GM21423 (cell line): Measurements from ENCODE around the gene CSTF3.
A peak's percentile ranks its signal among the peaks of the same experiment; 100 is the strongest.
"Not testable (repeated sequence)": the region's sequence is repeated elsewhere in the genome, so short reads cannot be mapped to it uniquely, and the experiment has no call there.

Source experiments
- ATAC-seq: cut with Tn5 transposase; IDR thresholded peaks from one replicate; pipeline ENCODE4 v1.9.1; 2021; ENCODE audit warnings: mild to moderate bottlenecking, moderate library complexity; ENCODE audit not compliant: unreplicated experiment

Gene CSTF3

DNA sequence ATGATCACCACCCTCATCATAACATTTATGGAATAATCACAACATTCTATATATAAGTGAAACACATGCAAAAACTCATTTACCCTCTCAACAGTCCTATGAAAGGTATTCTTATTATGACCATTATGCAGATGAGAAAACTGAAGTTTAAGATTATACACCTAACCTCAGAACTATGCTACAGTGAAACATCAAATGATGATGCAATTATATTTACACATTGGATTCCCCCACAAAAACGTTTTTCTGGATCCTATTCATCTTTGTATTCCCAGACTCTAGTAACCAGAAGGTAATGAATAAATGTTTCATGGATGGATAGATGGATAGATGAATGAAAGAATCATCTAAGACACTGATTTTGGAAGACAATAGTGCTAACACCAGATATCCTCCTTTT is 67.1 kb downstream of the CSTF3 start:
- no peak for ATAC-seq

DNA sequence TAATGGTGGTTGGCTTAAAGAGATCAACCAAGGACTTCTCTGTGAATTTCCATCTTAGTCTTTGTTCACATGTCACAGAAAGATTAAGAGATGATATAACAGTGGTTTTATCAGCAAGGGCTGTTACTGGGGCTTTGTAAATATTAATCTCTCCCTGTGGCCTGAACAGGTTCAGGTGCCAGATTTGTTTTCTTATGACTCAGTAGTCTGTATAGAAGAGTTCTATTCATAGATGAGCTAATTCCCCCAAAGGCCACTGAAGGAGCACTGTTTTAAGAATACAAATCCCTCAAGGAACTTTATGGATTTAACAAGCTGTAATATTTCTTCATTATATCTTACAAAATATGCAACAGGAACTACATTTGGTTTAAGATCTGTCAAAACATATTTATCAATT is 71.5 kb downstream of the CSTF3 start:
- no peak for ATAC-seq

DNA sequence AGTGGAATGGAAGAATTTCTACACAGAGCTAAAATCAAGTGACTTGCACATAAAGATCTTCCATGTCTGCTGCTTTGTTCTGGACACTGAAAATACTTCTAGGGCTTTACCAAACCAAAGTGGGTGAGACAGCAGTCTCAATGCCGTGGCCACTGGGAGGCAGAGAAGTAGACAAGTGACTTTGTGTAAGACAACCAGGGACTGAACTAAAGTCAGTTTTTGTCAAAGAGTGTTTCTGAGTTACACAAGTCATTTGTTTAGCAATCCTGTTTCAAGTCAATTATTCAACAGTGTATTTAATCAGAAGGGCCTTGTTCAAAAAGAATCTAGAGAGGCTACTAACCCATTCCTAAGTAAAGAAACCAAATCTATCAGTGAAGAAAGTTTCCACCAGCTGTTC is 75.3 kb downstream of the CSTF3 start:
- ATAC-seq, result no peak

DNA sequence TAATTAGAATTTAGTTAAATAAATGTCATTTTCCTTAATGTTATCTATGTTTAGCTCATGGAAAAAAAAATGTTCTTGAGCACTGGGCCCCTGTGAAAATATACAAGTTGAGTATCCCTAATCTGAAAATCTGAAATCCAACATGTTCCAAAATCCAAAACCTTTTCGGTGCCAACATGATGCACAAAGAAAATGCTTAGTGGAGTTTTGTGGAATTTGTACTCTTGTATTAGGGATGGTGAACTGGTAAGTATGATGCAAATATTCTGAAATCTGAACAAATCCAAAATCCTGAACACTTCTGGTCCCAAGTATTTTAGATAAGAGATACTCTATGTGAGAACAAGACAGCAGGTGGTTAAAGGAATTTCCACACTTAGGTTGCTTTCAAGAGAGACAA is 77.4 kb downstream of the CSTF3 start:
- ATAC-seq, result no peak

DNA sequence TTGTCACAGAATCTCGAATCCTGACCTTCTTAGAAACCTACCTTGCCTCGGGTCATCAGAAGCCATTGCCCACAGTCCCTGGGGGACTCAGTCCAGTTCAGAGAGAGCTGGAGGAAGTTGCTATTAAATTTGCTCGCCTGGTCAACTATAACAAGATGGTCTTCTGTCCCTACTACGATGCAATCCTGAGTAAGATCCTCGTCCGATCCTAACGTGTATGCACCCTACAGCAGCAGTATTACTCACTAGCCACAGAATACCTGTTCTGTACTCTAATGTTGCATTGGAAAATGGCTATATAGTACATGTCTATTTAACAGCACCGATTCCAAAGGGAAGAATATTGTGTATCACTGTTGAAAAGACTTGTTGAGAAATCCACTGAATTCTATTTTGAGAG is 88.8 kb downstream of the CSTF3 start:
- no peak for ATAC-seq

DNA sequence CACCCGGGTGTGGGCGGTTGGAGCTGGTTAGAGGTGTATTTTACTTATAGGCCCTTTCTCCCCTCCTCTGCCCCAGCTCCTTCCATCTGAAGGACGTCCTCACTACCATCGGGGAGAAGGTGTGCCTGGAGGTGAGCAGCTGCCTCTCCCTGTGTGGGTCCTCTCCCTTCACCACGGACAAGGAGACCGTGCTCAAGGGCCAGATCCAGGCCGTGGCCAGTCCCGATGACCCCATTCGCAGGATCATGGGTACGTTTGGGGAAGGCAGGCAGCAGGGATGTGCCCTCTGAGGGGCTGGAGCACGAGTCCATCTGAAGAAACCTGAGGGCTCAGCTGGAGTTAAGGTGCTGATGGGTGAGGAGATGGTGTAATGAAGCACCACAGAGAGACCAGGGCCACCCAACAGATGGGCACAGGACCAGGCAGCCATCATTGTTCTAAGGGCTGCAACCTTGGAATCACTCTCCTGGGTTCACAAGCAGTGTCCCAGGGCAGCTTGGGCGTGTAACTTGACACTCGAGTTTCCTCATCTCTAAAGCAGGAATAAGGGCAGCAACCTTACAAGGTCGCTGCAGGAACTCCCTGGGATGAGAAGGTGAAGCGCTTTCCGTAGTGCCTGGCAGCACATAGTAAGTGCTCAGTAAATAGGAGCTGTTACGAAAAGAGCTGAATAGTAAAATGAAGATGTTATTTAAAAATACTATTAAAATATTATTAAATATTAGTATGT is 92.5 kb downstream of the CSTF3 start:
- no peak for ATAC-seq

DNA sequence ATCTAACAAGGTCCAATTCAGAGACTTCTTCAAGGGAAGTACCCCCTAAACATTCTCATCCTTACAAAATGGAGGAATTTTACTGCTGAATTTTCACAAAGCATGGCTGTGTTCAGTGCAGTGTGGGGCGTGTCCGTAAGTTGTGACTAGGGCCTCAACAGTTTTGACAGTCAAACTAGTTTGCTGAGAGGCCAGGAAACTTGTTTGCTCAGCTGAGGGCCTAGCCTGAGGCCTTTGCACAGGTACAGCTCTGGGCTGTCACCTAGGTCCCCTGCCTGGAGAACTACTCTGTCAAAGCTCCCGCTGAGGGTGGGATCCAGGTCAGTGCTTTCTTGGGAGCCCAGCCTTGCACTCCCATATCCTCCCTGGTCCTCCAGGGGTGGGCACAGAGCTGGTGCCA is 94.0 kb downstream of the CSTF3 start:
- ATAC-seq, result no peak

DNA sequence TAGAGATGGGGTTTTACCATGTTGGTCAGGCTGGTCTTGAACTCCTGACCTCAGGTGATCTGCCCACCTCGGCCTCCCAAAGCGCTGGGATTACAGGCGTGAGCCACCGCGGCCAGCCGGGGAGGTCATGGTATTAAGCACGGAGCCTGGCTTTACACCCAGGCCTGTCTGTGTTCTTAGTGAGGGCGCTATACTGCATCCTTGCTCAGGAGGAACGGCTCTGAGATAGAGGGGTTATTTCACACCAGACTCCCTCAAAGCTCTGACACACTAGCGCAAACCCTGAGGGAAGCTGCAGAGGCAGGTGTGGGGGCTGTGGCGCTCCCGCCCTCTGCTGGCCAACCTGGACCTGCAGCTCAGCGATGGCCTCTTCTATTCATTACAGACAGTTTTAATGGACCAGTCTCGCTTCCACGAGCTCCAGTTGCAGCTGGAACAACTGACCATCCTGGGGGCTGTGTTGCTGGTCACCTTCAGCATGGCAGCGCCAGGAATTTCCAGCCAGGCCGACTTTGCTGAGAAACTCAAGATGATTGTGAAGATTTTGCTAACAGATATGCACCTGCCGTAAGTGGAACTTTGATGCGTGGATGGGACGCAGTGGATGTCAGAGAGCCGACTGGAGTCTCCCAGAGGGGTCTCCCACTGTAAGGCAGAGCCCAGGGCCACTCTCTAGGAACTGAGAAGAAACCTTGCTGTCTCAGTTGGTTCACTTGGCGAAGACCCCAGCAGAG is 95.7 kb downstream of the CSTF3 start:
- ATAC-seq, result peak; percentile 55

DNA sequence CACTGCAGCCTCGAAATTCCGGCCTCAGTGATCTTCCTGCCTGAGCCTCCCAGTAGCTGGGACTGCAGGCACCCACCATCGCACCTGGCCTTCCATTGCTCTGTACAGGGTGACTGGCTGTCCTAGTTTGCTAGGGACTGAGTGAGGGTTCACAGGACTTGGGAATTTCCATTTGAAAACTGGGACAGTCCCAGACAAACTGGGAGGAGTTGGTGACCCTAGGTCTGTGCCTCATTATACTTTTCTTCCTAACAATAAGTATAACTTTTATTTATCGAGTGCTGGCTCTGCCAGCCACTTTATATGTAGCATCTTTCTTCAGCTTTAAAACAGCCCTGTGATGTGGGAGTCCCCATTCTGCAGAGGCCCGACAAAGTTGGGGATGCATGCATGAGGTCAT is 96.4 kb downstream of the CSTF3 start:
- no peak for ATAC-seq

DNA sequence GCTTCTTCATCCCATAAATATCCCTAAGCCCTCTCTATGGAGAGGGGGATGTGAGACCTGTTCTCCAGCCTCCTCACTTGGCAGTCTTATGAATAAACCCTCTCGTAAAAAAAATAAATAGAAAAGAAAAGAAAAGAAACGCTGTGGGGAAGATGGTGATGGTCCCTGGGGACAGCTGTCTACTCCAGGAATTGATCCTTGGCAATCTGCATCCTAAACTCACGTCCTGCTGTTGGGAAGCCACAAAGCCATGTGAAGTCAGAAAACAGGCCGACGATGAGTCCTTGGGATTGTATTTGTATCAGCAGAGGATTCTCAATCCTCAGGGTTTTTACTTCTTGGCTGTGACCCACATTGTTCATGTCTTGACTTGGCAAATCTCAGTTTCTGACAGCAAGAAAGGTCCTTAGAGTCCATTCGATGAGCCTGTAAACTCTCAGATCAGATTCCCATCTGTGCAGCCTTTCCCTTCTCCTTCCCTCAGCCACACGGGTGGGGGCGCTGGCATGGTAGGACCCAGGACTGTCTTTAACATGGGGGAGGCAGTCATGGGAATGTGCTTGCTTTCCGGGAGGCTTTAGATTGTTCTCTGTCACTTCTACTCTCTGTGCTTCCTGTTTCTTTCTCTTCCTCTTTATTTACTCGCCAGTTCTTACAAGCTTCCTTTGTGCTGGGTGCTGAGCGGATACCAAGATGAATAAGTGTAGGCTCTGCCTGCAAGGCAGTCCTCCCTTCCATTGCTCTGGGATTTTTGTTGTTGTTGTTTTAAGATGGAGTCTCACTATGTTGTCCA is 97.1 kb downstream of the CSTF3 start:
- ATAC-seq, result no peak

DNA sequence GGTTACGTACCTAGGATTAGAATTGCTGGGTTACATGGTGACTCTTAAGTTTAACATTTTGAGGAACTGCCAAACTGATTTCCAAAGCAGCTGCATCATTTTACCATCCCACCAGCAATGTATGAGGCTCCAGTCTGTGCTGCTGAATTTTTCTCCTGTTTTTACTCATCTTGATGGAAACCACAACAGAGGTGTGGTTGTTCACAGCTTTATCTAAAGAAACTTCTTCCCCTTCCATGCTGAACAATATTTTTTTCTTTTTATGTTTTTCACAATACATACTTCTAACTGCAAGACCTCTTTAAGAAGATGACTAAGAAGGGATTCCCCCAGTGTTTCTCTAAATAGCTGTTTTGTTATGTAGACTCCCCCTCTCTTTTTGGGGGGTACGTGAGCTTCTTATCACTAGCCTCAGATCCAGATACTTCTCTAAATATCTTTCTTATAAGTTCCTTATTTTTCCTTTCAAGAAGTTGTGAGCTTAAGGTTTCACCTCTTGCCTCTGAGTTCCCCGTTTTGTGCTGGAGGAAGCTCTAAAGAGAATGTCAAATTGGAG is 97.9 kb downstream of the CSTF3 start:
- no peak for ATAC-seq

DNA sequence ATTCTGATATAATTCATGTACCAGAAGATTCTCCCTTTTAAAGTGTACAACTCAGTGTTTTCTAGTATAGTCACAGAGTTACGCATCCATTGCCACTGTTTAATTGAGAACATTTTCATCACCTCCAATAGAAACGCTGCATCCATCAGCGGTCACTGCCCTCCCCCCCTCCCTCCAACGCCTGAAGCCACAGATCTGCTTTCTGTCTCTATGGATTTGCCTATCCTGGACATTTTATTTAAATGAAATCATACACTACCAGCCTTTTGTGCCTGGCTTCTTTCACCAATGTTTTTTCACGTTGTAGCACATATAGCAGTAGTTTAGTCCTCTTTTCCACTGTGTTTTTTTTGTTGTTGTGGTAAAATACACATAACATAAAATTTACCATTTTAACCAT is 99.1 kb downstream of the CSTF3 start:
- ATAC-seq, result no peak

DNA sequence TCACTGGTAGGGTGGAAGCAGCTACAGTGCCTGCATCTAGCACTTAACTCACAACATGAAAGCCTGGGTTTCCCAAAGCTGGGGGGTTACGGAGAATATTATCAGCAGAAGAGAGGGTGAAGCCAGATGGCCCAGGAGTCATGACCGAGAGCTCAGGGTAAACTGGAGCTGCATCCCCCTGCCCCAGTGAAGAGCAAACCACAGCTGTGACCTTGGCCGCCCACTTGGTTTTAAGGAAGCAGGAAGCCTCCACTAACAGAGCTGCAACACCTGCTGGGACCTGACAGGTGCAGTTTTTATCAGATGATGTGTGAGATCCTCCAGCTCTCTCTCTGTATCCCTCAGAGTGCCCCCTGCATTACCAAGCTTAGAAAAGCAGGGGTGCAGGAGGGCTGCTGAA is 101.0 kb downstream of the CSTF3 start:
- ATAC-seq, result no peak

DNA sequence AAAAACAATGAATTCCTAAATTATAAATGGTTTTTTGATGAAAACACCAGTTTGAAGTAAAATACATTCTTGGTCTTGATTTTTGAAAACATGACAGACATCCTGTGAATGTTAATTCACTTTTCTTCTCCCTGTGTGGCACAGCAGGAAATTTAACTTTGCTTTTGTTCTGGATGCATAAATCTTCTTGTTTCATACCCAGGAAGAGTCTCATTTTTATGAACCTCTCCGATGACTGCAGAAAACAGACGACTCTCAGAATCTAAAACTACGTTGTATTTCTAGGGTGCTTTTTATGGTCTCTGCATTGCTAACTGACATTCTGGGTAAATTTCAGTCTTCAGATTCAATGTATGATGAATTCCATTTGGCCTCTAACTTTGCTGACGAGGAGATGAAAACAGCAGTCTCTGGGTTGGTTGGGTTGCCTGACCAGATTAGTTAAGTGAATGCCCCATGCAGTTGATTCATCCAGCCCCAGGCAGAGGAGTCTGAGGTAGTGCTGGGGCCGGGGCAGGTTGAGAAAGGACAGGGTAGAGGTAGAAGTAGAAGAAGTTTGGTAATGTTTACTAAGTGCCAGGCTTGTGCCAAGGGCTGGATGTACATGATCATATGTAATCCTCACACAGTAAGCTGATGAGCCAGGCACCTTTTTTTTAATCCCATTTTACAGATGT is 101.8 kb downstream of the CSTF3 start:
- no peak for ATAC-seq

DNA sequence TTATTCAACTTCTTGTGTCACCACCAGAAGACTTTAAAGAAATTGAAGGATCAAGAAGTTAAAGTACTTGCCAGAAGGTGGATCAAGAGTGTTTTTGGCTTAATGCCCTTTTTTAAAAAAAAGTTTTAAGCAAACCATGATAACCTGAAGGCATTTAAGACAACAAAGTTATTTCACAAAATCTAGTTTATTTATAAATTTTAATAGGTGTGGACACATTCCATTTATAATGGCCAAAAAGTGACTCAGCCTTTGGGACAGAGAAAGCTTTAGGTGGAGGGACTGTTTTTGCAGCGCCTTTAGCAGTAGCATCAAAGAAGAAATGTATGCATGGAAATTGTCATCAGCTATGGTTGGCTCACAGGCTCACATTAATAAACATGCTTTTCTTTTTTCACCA is 104.0 kb downstream of the CSTF3 start:
- ATAC-seq, result no peak

DNA sequence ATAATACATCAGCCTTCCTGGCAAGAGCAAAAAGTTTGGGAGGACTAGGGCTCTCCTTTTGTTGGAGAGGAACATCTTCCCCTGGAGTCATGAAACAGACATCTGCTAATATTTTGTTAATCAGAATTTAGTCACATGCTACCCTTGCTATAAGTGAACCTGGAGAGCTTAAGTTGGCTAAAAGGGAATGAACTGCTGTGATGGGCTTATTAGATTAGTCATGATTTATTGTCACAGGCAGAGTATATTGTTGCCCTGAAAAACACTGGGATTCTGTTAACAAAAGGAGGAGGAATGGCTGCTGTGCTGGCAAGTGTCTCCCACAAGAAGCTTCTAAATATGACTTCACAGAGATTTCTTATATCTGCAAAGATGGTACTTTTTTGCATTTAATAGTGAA is 105.9 kb downstream of the CSTF3 start:
- ATAC-seq, result no peak

DNA sequence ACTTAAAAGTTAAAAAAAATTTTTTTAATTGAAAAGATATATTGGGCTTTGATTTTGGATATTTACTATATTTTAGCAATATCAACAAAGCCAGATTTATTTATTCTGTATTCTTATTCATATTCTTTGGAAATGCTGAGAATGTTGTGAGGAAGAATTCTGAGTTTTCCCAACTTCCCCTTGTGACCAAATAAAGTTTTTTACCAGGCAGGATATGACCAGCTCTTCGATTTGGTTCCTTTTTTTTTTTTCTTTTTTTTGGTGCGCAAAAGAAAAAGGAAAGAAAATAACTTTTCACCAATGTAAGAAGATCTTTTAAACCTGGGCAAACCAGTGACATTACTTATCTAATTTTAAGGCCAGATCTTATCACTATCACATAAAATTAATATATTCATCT is 109.0 kb downstream of the CSTF3 start:
- no peak for ATAC-seq

DNA sequence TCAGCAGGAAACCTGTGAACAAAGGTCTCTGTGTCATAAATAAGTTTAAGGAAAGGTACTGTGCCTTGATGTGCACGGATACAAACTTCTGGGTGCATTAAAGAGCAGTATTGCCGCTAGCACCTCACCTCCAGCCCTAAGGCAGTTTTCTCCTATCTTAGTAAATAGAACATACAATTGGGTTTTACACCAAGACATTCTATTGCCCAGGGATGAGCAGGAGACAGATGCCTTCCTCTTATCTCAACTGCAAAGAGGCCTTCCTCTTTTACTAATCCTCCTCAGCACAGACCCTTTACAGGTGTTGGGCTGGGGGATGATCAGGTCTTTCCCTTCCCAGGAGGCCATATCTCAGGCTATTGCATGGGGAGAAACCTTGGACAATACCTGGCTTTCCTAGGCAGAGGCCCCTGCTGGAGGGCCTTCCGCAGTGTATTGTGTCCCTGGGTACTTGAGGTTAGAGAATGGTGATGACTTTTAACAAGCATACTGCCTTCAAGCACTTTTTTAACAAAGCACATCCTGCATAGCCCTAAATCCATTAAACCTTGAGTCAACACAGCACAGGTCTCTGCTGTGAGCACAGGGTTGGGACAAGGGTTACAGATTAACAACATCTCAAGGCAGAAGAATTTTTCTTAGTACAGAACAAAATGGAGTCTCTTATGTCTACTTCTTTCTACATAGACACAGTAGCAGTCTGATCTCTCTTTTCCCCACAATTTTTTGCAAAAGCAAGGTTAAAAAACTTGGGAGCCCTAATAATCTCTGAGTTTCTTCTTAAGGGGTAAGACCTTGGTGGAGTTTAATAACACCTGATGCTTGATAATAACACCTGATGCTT is 111.5 kb downstream of the CSTF3 start:
- not testable (repeated sequence) for ATAC-seq

DNA sequence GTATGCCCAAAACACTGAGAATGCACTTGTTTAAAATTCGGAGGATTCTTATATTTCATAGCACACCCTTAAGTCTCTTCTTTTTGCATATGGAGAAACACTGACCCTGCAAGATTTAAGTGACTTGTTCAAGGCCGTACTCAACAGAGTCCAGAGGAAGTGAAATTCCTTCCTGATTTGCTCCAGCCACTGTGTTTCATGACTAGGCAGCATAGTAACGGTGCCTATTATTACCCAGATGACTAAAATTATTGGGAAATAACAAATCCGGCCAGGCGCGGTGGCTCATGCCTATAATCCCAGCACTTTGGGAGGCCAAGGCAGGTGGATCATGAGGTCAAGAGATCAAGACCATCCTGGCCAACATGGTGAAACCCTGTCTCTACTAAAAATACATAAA is 112.6 kb downstream of the CSTF3 start:
- ATAC-seq, result not testable (repeated sequence)
